Mesodermal cell (in vitro differentiated cells): ENCODE data around the gene F2R.
"Not testable (repeated sequence)": the region's sequence is repeated elsewhere in the genome, so short reads cannot be mapped to it uniquely, and the experiment has no call there.

ENCODE experiments used
- H3K27ac ChIP-seq: 2 replicates; pipeline ENCODE4 v1.7.0; 2013; ENCODE audit warnings: mild to moderate bottlenecking, low read depth, low read length, moderate library complexity; ENCODE audit not compliant: severe bottlenecking
- H3K36me3 ChIP-seq: 2 replicates; pipeline ENCODE4 v1.7.1; 2013; ENCODE audit warnings: mild to moderate bottlenecking, low read length, moderate library complexity; ENCODE audit not compliant: control insufficient read depth, insufficient read depth
- H3K4me1 ChIP-seq: one replicate; pipeline ENCODE4 v1.7.1; 2013; ENCODE audit warnings: mild to moderate bottlenecking, low read length; ENCODE audit not compliant: insufficient read depth, control insufficient read depth, poor library complexity, severe bottlenecking
- H3K4me3 ChIP-seq: 2 replicates; pipeline ENCODE4 v1.7.0; 2013; ENCODE audit warnings: low read length, control low read depth, mild to moderate bottlenecking; ENCODE audit not compliant: insufficient read depth, poor library complexity, severe bottlenecking; ENCODE audit errors: extremely low read depth
- H3K9me3 ChIP-seq: 2 replicates; pipeline ENCODE4 v1.7.1; 2013; ENCODE audit warnings: mild to moderate bottlenecking, low read length, moderate library complexity; ENCODE audit not compliant: control insufficient read depth
- WGBS, 2 experiments: methylation state at CpG; one replicate each; pipeline ENCODE4 v1.1.5; 2013; ENCODE audit warnings: missing lambda C conversion rate in 2 of 2; ENCODE audit not compliant: insufficient coverage in 2 of 2; 5-methylcytosine and 5-hydroxymethylcytosine counted together

The F2R gene

GRCh38 chr5:76755779-76756637 lies 40.1 kb downstream of the F2R start:
- Histone ChIP-seq H3K9me3 (no peaks in the 10 kb centered on the region), H3K36me3 (no peaks in the 10 kb centered on the region), H3K4me3 (no peak overlapping the region), H3K27ac (no peak overlapping the region), H3K4me1 (no peaks in the 10 kb centered on the region)
- WGBS, 2 experiments, result 92 to 93% methylated on average over 9 to 11 of the region's 11 CpGs

GRCh38 chr5:76757049-76757448 lies 41.1 kb downstream of the F2R start:
- no peak overlapping the region for H3K27ac ChIP-seq
- no peaks in the 10 kb centered on the region for H3K9me3 ChIP-seq
- WGBS, 2 experiments, result no CpG with 5 or more reads among the region's 4 CpGs
- H3K4me3 ChIP-seq, result no peak overlapping the region
- no peaks in the 10 kb centered on the region for H3K36me3 ChIP-seq
- no peaks in the 10 kb centered on the region for H3K4me1 ChIP-seq

GRCh38 chr5:76761118-76761517 lies 45.2 kb downstream of the F2R start:
- not testable (repeated sequence) for H3K4me3 ChIP-seq, H3K36me3 ChIP-seq, H3K4me1 ChIP-seq, H3K9me3 ChIP-seq, H3K27ac ChIP-seq
- WGBS, 2 experiments, result 86 to 93% methylated on average over 7 to 9 of the region's 9 CpGs

- no peak overlapping the region for H3K27ac ChIP-seq
- no peaks in the 10 kb centered on the region for H3K36me3 ChIP-seq
- H3K9me3 ChIP-seq, result peaks cover 4% of the 10 kb centered on the region
- no peak overlapping the region for H3K4me3 ChIP-seq
- WGBS, 2 experiments, result 100% methylated on average over 2 of the region's 2 CpGs
- no peaks in the 10 kb centered on the region for H3K4me1 ChIP-seq
These were observed 46.6 kb downstream of the F2R start for GRCh38 chr5:76762484-76762883.

GRCh38 chr5:76763136-76763535 lies 47.2 kb downstream of the F2R start:
- Histone ChIP-seq H3K4me3 (no peak overlapping the region), H3K27ac (no peak overlapping the region), H3K9me3 (peaks cover 4% of the 10 kb centered on the region), H3K4me1 (no peaks in the 10 kb centered on the region), H3K36me3 (no peaks in the 10 kb centered on the region)

DNA sequence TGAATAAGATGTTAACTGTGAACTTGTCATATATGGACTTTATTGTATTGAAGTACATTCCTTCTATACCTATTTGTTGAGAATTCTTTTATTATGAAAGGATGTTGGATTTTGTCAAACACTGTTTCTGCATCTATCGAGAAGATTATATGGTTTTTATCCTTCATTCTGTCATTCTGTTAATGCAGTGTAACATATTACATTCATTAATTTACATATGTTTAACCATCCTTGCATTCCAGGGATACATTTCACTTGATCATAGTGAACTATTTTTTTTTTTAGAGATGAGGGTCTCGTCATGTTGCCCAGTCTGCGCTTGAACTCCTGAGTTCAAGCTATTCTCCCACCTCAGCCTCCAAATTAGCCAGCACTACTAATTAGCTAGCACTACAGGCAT lies 48.4 kb downstream of the F2R start:
- H3K27ac ChIP-seq, result no peak overlapping the region
- WGBS, 2 experiments, result 80% methylated on average over 2 of the region's 3 CpGs; no CpG with 5 or more reads in 1 of the 2 experiments
- no peak overlapping the region for H3K4me3 ChIP-seq
- no peaks in the 10 kb centered on the region for H3K36me3 ChIP-seq
- no peaks in the 10 kb centered on the region for H3K4me1 ChIP-seq
- H3K9me3 ChIP-seq, result peaks cover 4% of the 10 kb centered on the region

DNA sequence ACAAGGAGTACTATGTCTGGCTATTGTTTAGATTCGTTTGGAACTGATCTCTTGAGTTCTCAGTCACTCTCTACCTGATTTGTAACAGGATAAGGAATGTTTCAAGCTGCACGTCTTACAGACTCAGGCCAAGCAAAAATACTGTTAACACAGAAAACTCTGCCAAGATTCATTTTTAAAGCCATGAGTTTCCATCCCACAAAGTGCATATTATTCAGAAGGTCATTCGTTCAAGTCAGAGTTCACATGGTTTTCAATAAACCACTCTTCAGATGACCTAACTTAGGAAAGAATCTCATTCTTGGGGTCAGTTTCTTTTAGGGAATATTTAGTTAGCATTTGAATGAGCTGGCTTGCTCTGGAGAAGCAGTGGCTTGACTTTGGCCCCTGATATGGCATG lies 49.3 kb downstream of the F2R start:
- Histone ChIP-seq H3K36me3 (no peaks in the 10 kb centered on the region), H3K27ac (no peak overlapping the region), H3K4me3 (no peak overlapping the region), H3K9me3 (peaks cover 4% of the 10 kb centered on the region), H3K4me1 (no peaks in the 10 kb centered on the region)
- 81 to 84% methylated on average over 2 to 3 of the region's 3 CpGs for WGBS, 2 experiments

DNA sequence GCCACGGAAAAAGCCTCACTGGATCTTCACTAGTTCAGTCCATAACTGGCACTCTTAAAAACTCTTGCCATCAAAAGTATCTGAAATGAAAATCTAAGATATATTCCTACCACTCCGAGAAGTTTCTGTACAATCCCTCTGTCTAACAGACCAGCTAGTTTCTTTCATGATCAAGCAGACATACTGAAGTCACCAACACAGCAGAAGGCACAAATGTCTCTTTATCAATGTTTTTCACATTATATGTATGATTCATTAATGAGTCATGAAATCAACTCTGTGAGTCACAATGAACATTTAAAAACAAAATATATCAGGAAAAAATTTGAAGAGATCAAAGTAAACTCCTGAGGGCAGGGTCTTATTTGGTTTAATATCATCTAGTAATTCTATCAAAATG lies 50.8 kb downstream of the F2R start:
- Histone ChIP-seq H3K4me3 (no peak overlapping the region), H3K36me3 (no peaks in the 10 kb centered on the region), H3K4me1 (no peaks in the 10 kb centered on the region), H3K9me3 (peaks cover 4% of the 10 kb centered on the region), H3K27ac (no peak overlapping the region)
- 100% methylated on average over 1 to 2 of the region's 2 CpGs for WGBS, 2 experiments

GRCh38 chr5:76771041-76771440 lies 55.1 kb downstream of the F2R start:
- WGBS, 2 experiments, result 90 to 94% methylated on average over 10 to 14 of the region's 14 CpGs

DNA sequence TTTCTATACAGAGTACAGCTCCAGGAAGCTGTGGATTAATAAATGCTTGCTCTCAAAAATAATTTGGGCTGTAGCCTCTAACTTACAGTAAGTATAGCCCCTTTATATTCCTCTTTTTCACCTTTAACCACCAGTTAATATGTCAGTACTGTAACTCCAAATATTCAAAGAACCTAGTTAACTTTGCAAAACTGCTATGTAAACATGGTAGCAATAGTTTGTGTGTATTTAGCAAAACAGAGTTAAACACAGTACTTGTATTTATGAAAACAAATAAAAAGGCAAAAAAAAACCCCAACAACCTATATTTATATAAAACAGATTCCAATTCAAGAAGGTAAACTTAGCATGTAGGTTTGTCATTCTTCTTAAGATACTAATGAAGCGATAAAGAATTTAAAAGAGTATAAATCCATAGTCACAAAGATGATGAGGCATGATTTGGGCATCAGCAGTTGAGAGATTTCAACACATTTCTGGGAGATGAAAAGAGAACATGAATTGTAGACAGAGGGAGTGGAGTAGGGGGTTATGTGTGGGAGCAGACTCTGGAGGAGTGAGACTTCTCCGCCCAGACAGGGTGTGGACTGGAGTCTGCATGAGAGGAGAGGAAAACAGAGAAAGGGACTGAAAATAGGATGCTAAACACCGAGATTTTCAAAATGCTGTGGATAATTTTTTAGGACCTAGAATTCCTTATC lies 55.9 kb downstream of the F2R start:
- H3K36me3 ChIP-seq, result no peaks in the 10 kb centered on the region
- H3K4me3 ChIP-seq, result no peak overlapping the region
- no peak overlapping the region for H3K27ac ChIP-seq
- no peaks in the 10 kb centered on the region for H3K9me3 ChIP-seq
- no peaks in the 10 kb centered on the region for H3K4me1 ChIP-seq
- WGBS, 2 experiments, result 95 to 100% methylated on average over 1 to 2 of the region's 3 CpGs

More at GRCh38 chr5:76771041-76771440, 55.1 kb downstream of the F2R start:
- H3K4me1 ChIP-seq, H3K36me3 ChIP-seq, H3K27ac ChIP-seq, H3K4me3 ChIP-seq, H3K9me3 ChIP-seq: not testable (repeated sequence)

- Histone ChIP-seq H3K36me3 (no peaks in the 10 kb centered on the region), H3K4me3 (no peak overlapping the region), H3K4me1 (no peaks in the 10 kb centered on the region), H3K27ac (no peak overlapping the region), H3K9me3 (no peaks in the 10 kb centered on the region)
- WGBS, 2 experiments, result 63 to 67% methylated on average over 2 to 3 of the region's 5 CpGs
These were observed 60.0 kb downstream of the F2R start for GRCh38 chr5:76775921-76776320.
